Activated CD8-positive, alpha-beta memory T cell treated with anti-CD3 and anti-CD28 coated beads, Interleukin-2, amount 50 U/mL, for 24 hours (primary cell): ENCODE results near the gene EID3.
"Not testable (repeated sequence)": the region's sequence is repeated elsewhere in the genome, so short reads cannot be mapped to it uniquely, and the experiment has no call there.

Experiments used
- DNase-seq: peaks from one replicate; pipeline ENCODE4 v3.0.0-alpha.2; 2020; ENCODE audit errors: extremely low read depth

Gene EID3

DNA sequence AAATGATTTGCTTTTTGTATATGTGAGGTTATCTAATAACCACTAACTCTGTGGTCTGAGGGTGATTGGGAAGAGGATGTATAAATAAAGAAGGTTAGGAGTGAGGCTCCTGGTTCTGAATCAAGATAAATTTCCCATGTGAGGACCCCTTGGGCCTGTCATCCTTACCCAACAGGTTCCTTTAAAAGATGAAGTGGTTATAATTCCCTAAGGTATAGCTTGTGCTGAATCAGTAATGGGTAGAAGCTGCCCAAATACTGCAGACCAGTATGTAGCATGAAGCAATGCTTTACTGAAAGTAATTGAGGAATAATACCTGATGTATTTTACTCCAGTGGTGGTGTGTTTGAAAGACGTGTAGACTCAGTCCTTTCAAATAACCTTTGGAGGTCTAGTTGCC, 8.7 kb downstream of the EID3 start:
- DNase-seq: no peak

DNA sequence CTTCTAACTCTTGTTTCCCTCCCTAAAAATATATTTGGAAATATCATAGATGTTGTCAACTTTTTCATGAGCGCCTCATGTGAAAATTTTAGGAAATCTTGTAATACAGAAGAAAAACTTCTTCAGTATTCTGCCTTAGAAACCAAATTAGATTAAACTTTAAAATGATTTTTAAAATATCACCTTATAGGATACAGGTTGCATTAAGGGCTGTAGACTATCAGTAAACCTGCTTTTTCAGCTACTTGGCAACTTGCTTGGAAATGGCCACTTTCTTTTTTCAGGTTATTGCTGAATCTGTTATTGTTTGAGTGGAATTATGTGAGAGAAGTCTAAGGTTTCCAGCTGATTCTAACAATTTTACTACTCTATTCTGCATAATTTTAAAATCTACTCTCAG, 9.1 kb downstream of the EID3 start:
- no peak for DNase-seq

DNA sequence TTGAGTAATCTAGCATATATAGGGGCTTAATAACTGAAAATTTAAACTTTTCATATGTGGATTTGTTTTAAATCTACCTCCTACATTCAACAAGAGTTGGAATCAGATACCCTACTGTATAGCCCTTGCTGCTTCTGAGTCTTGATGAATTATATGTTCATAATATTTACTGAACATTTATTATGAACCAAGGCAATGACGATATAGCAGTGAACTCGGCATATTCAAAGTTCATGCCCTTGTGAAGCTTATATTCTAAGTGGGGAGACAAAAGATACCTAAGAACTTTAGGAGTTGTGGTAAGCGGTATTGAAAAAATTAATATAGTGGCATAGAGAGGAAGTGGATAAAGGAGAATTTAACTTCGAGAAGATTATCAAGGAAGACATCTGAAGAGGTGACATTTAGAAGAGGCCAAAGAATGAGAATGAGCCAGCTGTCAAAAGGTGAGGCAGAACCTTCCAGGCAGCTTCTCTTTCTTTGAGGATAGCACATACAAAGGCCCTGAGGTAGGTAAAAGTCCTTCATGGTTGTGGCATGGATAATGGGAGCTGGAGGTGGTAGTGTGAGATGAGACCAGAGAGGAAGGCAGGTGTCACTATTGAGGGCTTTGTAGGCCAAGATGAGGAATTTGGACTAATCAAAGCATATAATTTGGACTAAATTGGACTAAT, 10.2 kb downstream of the EID3 start:
- no peak for DNase-seq

DNA sequence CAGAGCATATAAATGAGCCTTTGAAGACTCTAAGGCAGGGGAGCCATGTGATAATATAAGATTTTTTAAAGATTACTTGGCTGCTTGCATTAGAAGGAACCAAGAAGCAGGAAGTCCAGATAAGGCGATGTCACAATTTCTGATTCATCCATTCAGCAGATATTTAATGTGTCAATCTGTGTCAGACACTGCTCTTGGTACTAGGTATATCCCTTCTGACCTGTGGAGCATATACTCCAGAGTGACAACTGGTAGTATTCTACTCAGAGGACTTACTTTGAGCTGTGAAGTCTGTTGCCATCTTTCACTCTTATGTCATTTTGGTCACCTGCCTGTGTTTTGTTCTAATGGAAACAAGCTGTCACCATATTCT, 10.7 kb downstream of the EID3 start:
- DNase-seq: no peak

DNA sequence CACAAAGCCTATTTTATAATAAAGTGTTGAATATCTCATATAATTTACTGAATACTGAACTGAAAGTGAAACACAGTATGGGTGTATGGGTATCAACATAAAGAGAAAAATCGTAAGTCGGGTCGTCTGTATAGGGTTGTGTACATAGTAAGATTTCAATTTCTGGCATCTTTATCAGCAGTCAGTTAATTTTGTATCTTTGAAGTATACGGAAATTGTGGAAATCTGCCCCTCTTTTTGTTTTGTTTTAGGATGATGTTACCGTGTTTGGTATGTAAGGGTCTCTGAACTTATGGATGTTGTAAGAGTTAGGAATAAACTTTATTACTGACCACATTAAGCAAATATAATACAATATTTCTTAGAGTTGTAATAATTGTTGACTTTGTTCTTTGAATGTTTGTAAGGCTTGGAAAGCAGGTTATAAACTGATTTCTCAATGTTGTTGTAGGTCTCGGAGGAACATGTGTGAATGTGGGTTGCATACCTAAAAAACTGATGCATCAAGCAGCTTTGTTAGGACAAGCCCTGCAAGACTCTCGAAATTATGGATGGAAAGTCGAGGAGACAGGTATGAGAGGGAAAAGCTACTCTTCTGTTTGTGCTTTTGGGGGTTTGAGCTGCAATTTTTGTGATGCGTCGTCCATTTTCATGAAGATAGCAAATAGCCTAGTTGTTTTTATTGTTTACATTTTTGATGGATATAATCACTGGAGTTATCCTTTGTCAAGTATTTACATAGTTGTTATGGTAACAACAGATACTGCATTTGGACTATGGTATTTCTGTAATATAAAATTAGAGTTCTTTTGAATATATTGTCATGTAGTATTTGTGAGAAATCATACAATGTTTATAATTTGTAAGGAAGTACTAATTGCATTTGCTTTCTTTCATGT, 12.0 kb downstream of the EID3 start:
- DNase-seq: no peak

DNA sequence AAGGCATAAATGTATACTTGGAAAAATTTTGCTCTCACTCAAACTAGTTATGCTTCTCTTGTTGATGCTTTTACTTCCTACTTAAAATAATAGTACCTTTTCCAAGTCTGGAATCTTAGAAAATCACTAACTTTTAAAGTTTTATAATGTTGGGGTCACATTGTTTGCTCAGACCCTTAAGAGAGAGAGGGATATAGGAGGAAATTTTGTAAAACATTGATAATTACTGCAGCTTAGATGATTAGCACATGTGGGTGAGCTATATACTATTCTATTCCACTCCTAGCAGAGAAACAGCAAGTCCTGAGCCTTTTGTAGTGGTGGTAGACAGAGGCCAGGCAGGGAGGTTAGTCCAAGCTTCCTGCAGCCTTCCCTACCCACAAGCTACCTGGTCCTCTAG, 13.4 kb downstream of the EID3 start:
- DNase-seq: no peak

DNA sequence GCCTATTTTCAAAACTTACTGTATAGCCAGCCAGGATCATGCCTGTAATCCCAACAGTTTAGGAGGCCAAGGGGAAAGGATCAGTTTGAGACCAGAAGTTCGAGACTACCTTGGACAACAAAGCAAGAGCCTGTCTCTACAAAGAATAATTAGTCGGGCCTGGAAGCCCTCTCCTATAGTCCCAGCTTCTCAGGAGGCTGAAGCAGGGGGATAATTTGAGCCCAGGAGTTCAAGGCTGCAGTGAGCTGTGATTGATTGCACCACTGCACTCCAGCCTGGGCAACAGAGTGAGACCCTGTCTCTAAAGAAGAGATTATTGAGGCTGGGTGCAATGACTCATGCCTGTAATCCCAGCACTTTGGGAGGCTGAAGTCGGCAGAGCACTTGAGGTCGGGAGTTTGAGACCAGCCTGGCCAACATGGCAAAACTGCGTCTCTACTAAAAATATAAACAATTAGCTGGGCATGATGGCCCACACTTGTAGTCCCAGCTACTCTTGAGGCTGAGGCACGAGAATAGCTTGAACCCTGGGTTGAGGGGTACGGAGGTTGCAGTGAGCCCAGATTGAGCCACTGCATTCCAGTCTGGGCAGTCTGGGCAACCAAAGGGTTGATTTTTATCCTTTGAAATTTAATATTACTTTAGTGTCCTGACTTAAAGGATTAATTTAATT, 14.1 kb downstream of the EID3 start:
- no peak for DNase-seq

DNA sequence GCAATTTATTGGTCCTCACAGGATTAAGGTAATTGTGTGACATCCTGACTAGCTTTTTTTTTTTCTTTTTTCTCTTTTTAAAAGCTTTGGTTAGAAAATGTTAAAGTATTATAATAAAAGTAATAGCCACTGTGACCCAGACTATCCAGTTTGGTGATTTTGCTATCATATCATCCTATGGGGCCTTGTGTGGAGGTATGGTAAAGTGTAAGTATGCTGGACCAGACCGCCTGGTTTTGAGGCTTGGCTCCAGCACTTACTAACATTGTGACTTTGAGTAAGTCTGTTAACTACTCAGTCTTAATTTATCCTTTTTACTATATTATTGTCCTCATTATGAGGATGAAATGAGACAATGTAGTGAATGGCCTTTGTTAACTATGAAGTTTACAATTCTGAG, 15.5 kb downstream of the EID3 start:
- DNase-seq: no peak

DNA sequence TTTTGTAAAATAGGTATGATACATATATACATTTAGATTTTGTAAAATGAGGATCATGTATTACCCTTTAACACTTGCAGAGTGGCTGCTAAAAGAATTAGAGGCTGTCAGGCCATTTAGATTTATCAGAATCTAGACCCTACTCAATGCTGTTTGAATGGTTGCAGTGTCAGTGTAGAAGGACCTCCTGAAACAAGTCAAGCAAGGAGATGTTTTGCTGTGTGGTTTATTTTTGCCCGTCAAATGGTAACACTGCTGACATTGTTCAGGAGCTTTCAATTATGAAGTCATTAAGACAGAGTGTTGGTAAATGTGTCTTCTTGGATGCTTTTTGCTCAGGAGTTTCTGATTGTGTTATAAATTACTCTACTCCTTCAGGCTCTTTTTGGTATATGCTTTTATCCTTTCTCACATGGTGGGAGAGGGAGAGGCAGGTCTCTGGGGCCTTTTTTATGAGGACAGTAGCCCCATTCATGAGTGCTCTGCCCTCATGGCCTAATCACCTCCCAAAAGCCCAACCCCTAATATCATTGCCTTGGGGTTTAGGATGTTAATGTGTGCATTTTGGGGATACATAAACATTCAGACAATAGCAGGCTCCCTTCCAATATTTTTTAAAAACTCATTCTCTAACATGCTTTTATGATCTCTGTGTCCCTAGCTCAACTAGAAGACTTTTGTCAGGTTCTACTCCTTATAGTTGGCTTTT, 16.5 kb downstream of the EID3 start:
- no peak for DNase-seq

DNA sequence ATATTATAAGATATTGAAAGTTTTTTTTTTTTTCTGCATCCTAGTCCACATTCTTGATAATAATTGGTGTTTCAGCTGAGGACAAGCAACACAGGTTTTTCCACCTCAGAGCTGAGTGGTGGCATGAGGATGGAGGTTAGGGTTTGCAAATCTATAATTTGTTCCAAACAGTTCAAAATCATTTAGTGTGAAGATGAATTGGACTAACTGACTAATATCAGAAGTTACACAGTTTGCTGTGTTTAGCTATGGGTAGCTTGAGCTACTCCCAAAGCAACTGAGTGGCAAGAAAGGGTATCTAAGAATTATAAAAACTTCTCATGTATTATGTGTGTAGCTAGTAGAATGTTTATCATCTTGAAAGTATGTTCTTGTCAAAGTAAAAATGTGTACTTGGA, 17.1 kb downstream of the EID3 start:
- no peak for DNase-seq

DNA sequence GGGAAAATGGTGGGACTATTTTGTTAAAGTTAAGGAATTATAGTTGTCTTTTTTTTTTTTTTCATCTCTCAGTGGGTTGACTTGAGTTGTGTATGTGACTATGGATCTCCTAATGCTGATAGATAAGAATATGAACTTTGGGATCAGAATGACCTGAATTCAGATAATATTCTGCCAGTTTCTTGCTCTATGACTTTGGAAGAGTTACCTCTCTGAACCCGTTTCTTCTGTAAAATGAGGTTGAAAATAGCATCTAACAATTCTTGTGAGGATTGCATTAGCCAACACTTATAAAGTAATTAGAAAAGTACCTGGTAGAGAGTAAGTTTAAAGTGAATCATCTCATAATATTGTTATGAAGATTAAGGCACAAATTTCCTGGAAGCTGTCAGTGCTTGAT, 18.4 kb downstream of the EID3 start:
- DNase-seq: no peak

DNA sequence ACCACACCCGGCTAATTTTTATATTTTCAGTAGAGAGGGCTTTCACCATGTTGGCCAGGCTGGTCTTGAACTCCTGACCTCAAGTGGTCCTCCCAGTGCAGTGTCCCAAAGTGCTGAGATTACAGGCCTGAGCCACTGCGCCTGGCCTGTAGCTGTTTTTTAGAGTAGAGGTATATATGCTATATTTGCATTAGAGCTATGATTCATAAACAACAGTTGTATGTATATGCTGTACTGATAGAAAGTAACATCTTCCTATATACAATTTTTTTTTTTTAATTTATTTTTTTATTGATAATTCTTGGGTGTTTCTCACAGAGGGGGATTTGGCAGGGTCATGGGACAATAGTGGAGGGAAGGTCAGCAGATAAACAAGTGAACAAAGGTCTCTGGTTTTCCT, 19.0 kb downstream of the EID3 start:
- DNase-seq: not testable (repeated sequence)

DNA sequence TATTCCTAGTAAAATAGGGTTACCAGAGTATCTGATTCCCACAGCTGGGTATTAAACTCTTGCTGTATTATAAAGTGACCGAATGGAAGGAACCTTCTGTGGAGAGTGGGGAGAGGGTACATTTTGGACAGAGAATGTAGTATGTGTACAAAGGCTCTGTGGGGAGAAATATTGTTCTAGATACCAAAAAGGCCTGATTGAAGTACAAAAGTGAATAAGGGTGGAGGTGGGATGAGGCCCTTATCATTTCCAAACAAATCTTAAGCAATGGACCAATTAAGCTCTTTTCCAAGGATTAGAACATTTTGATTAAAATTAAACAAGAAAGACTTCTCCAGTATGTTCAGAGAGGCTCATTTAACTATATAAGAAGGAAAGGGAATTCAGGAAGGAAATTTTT, 20.4 kb downstream of the EID3 start:
- DNase-seq: no peak

DNA sequence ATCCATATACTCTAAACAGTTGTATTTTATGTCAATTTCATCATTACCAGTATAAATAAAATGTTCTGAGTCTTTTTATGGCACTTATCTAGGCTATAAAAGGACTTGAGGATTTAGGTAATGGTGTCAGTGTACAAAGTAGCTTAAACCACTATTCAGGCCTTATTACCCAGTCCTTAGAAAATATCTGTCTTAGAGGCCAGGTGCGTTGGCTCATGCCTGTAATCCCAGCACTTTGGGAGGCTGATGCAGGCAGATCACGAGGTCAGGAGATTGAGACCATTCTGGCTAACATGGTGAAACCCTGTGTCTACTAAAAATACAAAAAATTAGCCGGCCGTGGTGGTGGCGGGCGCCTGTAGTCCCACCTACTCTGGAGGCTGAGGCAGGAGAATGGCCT, 24.7 kb downstream of the EID3 start:
- DNase-seq: not testable (repeated sequence)

DNA sequence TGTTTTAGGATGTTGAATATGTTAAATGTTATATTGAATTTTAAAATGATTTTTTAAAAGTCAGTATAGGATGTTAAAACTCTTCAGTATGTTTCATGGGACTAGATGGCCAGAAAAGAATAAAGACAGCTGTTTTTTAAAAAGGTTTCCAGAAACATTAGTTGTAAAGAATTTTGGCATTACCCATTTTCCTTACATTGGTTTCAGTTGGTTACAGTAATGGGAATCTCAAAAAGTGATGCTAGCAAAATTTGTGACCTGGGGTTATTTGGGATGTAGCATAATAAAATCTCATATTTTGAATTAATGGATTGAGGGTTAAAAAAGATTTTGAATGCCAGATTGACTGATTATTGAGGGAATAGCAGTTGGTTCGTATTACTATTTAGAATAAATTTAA, 25.3 kb downstream of the EID3 start:
- DNase-seq: no peak

DNA sequence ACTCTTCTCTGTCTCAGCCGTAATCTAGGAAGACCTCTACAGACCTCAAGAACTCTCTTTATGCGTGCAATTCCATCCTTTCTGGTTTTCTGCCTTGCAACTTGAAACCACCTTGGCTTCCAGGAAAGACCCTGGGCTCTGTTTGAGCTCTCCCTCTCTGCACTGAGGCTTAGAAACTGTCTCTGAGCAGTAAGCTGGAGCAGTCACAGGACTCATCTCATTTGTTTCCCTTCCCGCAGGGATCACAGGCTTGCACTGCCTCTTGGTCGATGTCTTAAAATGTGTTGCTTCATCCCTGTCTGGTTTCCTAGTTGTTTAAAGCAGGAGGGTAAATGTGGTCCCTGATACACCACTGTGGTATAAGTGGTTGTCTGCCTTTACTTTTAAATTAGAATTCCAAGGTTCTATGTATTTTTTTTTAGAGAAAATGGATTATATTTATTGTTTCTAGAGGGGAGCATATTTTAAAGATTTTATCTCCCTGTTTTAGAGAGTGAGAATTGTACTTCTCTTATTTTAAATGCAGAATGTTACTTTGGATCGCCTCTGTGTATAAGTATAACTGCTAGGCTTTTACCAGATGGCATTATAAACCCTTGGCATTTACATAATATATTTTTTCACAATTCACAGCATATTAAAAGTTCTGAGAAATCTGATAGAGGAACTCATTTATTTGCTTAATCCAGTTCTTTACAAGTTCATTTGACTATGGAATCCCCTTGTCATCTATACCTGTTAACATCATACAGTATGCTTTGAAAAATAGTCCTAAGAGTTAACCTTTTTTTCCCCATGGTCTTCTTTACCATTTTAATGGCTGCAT, 26.4 kb downstream of the EID3 start:
- DNase-seq: no peak

DNA sequence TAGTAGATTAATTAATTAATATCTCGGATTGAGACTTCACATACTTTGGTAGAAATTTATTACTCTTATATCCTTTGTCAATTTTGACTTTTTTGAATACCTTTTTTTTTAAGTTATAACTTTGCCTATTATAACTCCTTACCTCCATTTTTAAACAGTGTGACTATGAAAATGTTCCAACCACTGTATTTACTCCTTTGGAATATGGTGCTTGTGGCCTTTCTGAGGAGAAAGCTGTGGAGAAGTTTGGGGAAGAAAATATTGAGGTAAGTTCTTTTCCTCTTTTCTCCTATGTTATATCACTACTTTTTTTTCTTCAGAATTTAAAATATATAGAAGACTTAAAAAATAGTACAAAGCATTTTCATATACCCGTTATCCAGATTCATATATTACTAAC, 27.8 kb downstream of the EID3 start:
- no peak for DNase-seq

DNA sequence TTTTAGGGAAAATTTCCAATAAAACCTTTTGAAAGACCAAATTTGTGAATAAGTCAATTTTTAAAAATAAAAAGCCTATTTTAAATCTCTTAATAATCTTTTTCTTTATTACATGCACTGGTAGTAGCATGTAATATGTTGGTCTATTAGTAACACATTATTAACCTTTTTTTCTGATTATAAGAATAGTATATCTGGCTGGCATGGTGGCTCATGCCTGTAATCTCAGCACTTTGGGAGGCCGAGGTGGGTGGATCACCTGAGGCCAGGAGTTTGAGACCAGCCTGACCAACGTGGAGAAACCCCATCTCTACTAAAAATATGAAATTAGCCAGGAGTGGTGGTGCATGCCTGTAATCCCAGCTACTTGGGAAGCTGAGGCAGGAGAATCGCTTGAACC, 28.7 kb downstream of the EID3 start:
- not testable (repeated sequence) for DNase-seq

DNA sequence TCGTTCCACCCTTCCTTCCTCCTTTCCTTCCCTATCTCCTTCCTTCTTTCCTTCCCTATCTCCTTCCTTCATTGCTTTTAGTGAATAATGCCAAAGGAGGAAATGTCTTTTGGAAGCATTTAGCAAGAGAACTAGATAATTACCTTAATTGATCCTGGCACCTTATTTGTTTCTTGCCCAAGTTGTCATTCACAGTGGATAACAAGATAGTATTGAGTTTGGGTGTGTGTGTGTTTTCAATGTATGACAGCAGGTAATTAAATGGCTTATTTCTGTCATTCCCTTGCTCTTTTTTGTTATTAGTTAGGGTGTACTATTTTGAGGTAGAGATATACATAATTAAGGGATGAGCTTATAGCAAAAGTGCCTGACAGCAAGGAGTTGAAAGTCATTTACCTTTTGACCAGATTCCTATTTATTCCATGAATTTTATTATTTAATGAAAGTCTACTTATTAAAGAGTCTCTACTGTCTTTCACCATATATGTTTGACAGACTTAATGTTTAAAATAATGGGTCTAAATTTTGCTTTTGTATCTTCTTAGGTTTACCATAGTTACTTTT, 30.2 kb downstream of the EID3 start:
- DNase-seq: no peak

DNA sequence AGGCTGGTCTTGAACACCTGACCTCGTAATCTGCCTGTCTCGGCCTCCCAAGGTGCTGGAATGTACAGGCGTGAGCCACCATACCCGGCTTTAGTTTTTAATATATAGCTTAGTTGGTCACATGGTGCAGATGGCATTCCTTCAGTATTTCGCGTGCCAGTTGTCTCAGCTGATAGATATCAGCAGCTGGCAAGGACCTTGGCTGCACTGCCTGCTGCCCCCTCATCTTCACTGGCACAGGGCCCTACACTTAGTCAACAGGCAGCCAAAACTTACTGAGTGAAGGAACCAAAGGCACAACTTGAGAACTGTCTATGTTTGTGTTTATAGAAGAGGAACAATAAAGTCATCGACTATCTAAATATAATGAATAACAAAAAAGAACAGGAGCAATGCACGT, 31.0 kb downstream of the EID3 start:
- no peak for DNase-seq

DNA sequence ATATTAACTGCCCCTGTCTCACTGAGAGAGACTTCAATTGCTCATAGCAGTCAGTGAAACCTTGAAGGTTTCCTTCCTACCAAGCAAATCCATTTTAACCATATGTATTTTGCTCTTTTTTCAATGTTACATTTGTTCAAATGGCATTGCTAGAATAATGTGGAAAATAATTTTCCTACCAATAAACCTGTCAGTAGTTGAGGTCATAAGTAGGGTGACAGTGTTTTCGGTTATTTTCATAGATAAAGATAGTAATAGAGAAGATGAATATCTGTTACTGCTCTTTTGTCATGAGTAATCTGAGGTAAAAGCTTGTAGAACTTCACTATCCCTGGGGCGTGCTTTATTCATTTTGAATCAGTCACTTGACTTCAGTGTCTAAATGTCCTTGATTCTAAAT, 32.6 kb downstream of the EID3 start:
- DNase-seq: no peak
